ES-I3 (cell line): ENCODE results near the gene GUCD1.
"Not testable (repeated sequence)": the region's sequence is repeated elsewhere in the genome, so short reads cannot be mapped to it uniquely, and the experiment has no call there.

Experiments
- H3K36me3 ChIP-seq: 2 replicates; pipeline ENCODE4 v1.6.1; 2013; ENCODE audit warnings: mild to moderate bottlenecking, low read length, control low read depth, moderate library complexity; ENCODE audit not compliant: insufficient read depth
- H3K4me1 ChIP-seq: 2 replicates; pipeline ENCODE4 v1.6.1; 2013; ENCODE audit warnings: mild to moderate bottlenecking, control low read depth, low read length; ENCODE audit not compliant: insufficient read depth
- H3K9ac ChIP-seq: 2 replicates; pipeline ENCODE4 v1.6.1; 2013; ENCODE audit warnings: low read depth, mild to moderate bottlenecking, low read length, moderate library complexity
- H3K9me3 ChIP-seq: 2 replicates; pipeline ENCODE4 v1.6.1; 2013; ENCODE audit warnings: mild to moderate bottlenecking, low read length, moderate library complexity; ENCODE audit not compliant: control insufficient read depth, insufficient read depth

Gene GUCD1

GRCh38 chr22:24540470-24540869 is 14.5 kb downstream of the GUCD1 start:
- Histone ChIP-seq H3K4me1 (no peaks in the 10 kb centered on the region), H3K9me3 (no peaks in the 10 kb centered on the region), H3K36me3 (peaks cover 5% of the 10 kb centered on the region; the same call in 1 of the 2 replicates), H3K9ac (no peak overlapping the region)

DNA sequence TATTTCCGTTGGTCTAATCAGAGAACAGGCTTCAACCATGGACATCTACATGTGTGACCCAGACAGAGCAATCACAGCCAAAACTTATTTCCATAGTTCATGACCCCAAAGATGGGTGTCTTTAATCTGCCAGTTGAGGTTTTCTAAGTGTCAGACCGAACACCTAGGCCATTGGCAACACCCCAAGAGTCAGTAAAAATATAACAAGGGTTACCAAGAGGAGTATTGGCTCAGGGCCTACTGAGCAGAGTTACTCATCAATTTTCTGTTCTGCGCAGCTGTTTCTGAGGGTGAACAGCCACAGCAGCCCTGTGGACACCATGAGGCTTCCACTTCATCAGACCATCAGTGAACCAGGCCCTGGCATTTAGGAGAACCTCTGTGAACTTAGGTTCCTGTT is 18.8 kb downstream of the GUCD1 start:
- Histone ChIP-seq H3K9me3 (no peaks in the 10 kb centered on the region), H3K4me1 (no peaks in the 10 kb centered on the region), H3K9ac (no peak overlapping the region), H3K36me3 (no peaks in the 10 kb centered on the region)

- H3K4me1 ChIP-seq: no peaks in the 10 kb centered on the region
Observed at GRCh38 chr22:24535348-24535747, 19.6 kb downstream of the GUCD1 start.

DNA sequence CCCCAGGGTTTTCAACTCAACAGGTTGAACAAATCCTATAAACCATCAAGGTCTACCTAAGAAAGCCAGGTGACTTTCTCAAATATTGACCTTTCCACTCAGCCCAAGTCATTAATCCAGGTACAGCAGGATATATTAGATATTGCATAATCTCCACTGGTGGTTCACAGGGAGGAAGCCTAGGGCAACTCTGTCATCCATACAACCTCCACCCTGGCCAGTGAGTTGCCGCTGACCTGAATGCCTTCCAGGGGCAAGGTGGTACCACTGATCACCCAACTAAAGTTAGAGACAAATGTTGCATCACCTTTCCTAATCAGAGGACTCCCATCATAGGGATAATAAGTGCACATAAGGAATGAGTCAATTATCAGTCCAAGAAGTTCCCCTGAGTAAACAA is 22.9 kb downstream of the GUCD1 start:
- no peaks in the 10 kb centered on the region for H3K9me3 ChIP-seq
- H3K9ac ChIP-seq: no peak overlapping the region
- no peaks in the 10 kb centered on the region for H3K4me1 ChIP-seq
- no peaks in the 10 kb centered on the region for H3K36me3 ChIP-seq

More at GRCh38 chr22:24535348-24535747, 19.6 kb downstream of the GUCD1 start:
- H3K36me3 ChIP-seq: no peaks in the 10 kb centered on the region
- no peak overlapping the region for H3K9ac ChIP-seq
- no peaks in the 10 kb centered on the region for H3K9me3 ChIP-seq

GRCh38 chr22:24530968-24531367 is 24.0 kb downstream of the GUCD1 start:
- H3K36me3 ChIP-seq, H3K9me3 ChIP-seq, H3K4me1 ChIP-seq, H3K9ac ChIP-seq: not testable (repeated sequence)

DNA sequence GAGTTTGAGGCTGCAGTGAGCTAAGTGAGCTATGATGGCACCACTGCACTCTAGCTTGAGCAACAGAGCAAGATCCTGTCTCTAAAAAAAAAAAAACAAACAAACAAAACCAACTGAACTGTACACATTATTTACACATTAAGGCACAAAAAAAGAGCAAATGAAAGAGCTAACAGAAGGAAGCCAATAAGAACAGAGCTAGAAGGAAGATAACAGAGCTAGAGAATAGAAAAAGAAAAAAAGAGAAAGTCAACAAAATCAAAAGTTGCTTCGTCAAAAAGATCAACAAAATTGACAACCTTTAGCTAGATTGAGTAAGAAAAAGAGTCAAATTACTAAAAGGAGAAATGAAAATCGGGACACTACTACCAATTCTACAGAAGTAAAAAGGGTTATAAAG is 25.0 kb downstream of the GUCD1 start:
- Histone ChIP-seq H3K36me3 (no peaks in the 10 kb centered on the region), H3K9me3 (no peaks in the 10 kb centered on the region), H3K4me1 (no peaks in the 10 kb centered on the region), H3K9ac (no peak overlapping the region)

- no peaks in the 10 kb centered on the region for H3K36me3 ChIP-seq
- H3K9ac ChIP-seq: no peak overlapping the region
- no peaks in the 10 kb centered on the region for H3K4me1 ChIP-seq
- H3K9me3 ChIP-seq: no peaks in the 10 kb centered on the region
Observed at GRCh38 chr22:24526191-24526590, 28.7 kb downstream of the GUCD1 start.

GRCh38 chr22:24525416-24526037 is 29.4 kb downstream of the GUCD1 start:
- no peak overlapping the region for H3K9ac ChIP-seq
- no peaks in the 10 kb centered on the region for H3K9me3 ChIP-seq
- no peaks in the 10 kb centered on the region for H3K4me1 ChIP-seq
- no peaks in the 10 kb centered on the region for H3K36me3 ChIP-seq

GRCh38 chr22:24523873-24524272 is 31.1 kb downstream of the GUCD1 start:
- H3K9me3 ChIP-seq: no peaks in the 10 kb centered on the region
- no peaks in the 10 kb centered on the region for H3K4me1 ChIP-seq
- no peaks in the 10 kb centered on the region for H3K36me3 ChIP-seq
- no peak overlapping the region for H3K9ac ChIP-seq

- H3K9ac ChIP-seq: no peak overlapping the region
- no peaks in the 10 kb centered on the region for H3K36me3 ChIP-seq
- no peaks in the 10 kb centered on the region for H3K9me3 ChIP-seq
- H3K4me1 ChIP-seq: no peaks in the 10 kb centered on the region
Observed at GRCh38 chr22:24521791-24522245, 33.1 kb downstream of the GUCD1 start.

DNA sequence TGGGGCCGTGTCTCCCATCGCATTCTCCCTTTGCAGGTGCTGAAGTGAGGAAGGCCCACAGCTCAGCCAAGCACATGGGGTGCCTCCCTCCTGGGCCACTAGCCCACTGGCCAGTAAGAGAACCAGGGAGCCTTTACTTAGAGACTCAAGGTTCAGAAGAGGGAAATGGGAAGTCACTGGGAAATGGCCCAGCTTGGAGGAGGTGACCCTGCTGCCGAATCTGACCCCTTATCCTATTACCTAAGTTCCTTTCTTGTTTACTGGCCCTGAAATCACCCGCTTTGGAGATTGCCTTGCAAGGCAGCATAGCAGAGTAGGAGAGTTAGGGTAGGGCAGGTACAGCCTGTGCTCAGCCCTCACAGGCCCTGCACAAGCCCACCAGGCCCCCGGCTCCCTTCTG is 35.4 kb downstream of the GUCD1 start:
- Histone ChIP-seq H3K9ac (no peak overlapping the region), H3K4me1 (0 out of 2 replicates have a peak, but pooled peaks cover 3% of the 10 kb centered on the region), H3K36me3 (no peaks in the 10 kb centered on the region), H3K9me3 (no peaks in the 10 kb centered on the region)

DNA sequence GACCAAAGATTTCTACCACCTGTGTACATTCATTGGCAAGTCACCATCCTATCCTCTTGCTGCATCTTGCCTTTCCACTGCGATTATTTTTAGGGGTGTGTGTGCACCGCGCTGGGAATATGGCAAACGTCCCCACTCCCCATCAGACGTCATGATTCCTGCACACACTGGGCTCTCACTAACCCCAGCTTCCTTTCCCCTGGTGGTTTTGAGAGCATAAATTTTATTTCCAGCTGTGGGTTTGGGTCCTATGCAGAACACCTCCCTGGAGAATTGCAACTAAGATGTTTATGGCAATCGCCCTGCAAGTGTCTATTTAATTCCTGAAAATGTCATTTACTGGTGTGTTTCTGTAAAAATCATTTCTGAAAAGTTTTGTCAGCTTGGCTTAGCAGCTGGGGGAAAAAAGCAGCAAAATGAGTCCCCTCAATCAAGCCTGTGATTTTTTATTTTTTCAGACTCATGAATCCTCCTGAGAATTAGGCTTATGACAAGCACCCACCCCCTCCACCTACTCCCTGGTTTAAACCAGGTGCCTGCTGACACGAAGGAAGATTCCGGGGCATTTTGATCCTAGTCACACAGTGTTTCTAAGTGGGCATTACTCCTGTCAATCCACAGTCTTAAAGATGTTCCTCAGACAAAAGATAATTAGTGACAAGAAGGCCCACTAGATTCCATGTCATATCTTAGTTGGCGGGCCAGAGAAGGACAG is 36.0 kb downstream of the GUCD1 start:
- no peak overlapping the region for H3K9ac ChIP-seq

DNA sequence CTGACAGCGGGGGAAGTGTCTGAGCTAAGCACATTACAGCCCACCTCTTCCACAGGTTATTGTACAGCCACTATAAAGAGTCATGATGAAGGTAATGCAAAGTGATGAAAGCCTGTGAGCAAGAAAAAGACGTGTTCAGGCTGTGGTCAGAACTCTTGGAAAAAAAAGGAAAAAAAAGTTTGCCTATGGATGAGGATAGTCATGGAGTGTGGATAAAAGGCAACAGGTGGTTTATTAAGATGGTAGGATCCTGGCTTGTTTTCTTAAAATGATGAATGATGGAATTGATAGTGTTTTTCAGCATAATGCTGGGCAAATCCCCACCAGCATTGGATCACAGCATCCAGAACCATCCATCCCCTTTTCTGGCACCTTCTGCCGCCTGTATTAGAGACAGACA is 36.7 kb downstream of the GUCD1 start:
- H3K4me1 ChIP-seq: 0 out of 2 replicates have a peak, but pooled peaks cover 3% of the 10 kb centered on the region
- no peak overlapping the region for H3K9ac ChIP-seq
- H3K9me3 ChIP-seq: no peaks in the 10 kb centered on the region
- H3K36me3 ChIP-seq: no peaks in the 10 kb centered on the region

More for the DNA sequence above, 36.0 kb downstream of the GUCD1 start:
- Histone ChIP-seq H3K4me1 (0 out of 2 replicates have a peak, but pooled peaks cover 3% of the 10 kb centered on the region), H3K9me3 (no peaks in the 10 kb centered on the region), H3K36me3 (no peaks in the 10 kb centered on the region)

DNA sequence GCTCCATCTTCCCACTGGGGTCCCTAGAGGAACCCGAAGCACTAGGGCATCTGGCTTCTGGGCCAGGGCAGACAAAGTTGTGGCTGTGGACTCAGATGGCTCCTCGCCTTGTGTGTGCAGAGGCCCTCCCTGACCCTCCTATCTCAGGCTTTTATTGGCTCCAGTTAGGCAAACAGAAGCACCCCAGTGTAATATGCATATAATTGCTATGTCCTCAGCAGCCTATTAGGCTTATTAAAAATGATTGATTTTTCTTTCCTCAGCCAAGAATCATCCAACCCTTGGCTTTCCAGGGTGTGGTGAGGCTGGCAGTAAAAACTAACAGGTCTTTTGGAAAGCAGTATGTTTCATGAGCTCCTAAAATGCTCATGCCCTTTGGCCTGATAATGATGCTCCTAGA is 37.5 kb downstream of the GUCD1 start:
- Histone ChIP-seq H3K9me3 (no peaks in the 10 kb centered on the region), H3K9ac (no peak overlapping the region), H3K36me3 (no peaks in the 10 kb centered on the region), H3K4me1 (0 out of 2 replicates have a peak, but pooled peaks cover 3% of the 10 kb centered on the region)

- Histone ChIP-seq H3K9ac (no peak overlapping the region), H3K9me3 (no peaks in the 10 kb centered on the region), H3K4me1 (0 out of 2 replicates have a peak, but pooled peaks cover 3% of the 10 kb centered on the region), H3K36me3 (no peaks in the 10 kb centered on the region)
Observed at GRCh38 chr22:24516301-24516737, 38.6 kb downstream of the GUCD1 start.
